IPS-15b (cell line): Measurements from ENCODE around the gene HIPK1.

Source experiments
- H3K27me3 ChIP-seq: one replicate; pipeline ENCODE4 v1.6.1; 2013; ENCODE audit warnings: low read length; ENCODE audit not compliant: control insufficient read depth, insufficient read depth
- H3K36me3 ChIP-seq: one replicate; pipeline ENCODE4 v1.6.1; 2013; ENCODE audit warnings: low read length; ENCODE audit not compliant: control insufficient read depth, insufficient read depth
- H3K4me1 ChIP-seq: one replicate; pipeline ENCODE4 v1.6.1; 2013; ENCODE audit warnings: mild to moderate bottlenecking, low read length; ENCODE audit not compliant: control insufficient read depth, insufficient read depth
- H3K4me3 ChIP-seq: one replicate; pipeline ENCODE4 v1.5.1; 2013; ENCODE audit warnings: low read depth, low read length
- H3K9ac ChIP-seq: one replicate; pipeline ENCODE4 v1.6.1; 2013; ENCODE audit warnings: low read depth, mild to moderate bottlenecking, low read length
- H3K9me3 ChIP-seq: one replicate; pipeline ENCODE4 v1.6.1; 2013; ENCODE audit warnings: mild to moderate bottlenecking, low read length; ENCODE audit not compliant: control insufficient read depth, insufficient read depth

HIPK1 gene

DNA sequence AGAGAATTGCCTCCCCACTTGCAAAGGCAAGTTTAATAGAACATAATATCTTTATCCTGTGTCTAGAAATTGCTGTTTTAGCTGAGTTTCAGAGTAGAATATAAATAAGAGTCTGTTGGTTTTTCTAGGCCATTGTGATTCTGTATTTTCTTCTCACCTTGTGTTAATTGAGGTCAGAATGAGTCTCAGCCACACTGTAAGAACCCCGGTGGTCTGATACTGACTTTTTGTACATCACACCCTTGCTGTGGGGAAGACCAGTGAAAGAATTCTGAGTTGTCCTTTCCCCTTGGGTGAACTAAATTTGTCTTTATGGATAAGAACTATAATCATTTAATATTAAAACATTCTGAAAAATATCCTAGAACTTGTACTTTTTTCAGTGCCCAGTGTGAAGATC lies 6.8 kb downstream of the HIPK1 start:
- H3K36me3 ChIP-seq = peaks cover under 1% of the 10 kb centered on the region
- H3K4me1 ChIP-seq = peaks cover 10% of the 10 kb centered on the region
- H3K9ac ChIP-seq = no peak overlapping the region
- no peaks in the 10 kb centered on the region for H3K27me3 ChIP-seq
- H3K4me3 ChIP-seq = no peak overlapping the region
- H3K9me3 ChIP-seq = no peaks in the 10 kb centered on the region

GRCh38 chr1:113937146-113937545 lies 8.0 kb downstream of the HIPK1 start:
- peaks cover 7% of the 10 kb centered on the region for H3K4me1 ChIP-seq
- no peaks in the 10 kb centered on the region for H3K9me3 ChIP-seq
- no peaks in the 10 kb centered on the region for H3K27me3 ChIP-seq
- no peak overlapping the region for H3K4me3 ChIP-seq
- no peak overlapping the region for H3K9ac ChIP-seq
- peaks cover 4% of the 10 kb centered on the region for H3K36me3 ChIP-seq

GRCh38 chr1:113938192-113938591 lies 9.1 kb downstream of the HIPK1 start:
- H3K4me1 ChIP-seq = peaks cover 7% of the 10 kb centered on the region
- no peaks in the 10 kb centered on the region for H3K9me3 ChIP-seq
- peaks cover 4% of the 10 kb centered on the region for H3K36me3 ChIP-seq
- H3K27me3 ChIP-seq = no peaks in the 10 kb centered on the region
- H3K4me3 ChIP-seq = no peak overlapping the region
- H3K9ac ChIP-seq = no peak overlapping the region

DNA sequence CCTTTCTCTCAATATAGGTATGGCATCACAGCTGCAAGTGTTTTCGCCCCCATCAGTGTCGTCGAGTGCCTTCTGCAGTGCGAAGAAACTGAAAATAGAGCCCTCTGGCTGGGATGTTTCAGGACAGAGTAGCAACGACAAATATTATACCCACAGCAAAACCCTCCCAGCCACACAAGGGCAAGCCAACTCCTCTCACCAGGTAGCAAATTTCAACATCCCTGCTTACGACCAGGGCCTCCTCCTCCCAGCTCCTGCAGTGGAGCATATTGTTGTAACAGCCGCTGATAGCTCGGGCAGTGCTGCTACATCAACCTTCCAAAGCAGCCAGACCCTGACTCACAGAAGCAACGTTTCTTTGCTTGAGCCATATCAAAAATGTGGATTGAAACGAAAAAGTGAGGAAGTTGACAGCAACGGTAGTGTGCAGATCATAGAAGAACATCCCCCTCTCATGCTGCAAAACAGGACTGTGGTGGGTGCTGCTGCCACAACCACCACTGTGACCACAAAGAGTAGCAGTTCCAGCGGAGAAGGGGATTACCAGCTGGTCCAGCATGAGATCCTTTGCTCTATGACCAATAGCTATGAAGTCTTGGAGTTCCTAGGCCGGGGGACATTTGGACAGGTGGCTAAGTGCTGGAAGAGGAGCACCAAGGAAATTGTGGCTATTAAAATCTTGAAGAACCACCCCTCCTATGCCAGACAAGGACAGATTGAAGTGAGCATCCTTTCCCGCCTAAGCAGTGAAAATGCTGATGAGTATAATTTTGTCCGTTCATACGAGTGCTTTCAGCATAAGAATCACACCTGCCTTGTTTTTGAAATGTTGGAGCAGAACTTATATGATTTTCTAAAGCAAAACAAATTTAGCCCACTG lies 11.5 kb downstream of the HIPK1 start:
- Histone ChIP-seq H3K4me3 (no peak overlapping the region), H3K27me3 (no peaks in the 10 kb centered on the region), H3K4me1 (peaks cover 7% of the 10 kb centered on the region), H3K9ac (no peak overlapping the region), H3K9me3 (no peaks in the 10 kb centered on the region), H3K36me3 (peaks cover 4% of the 10 kb centered on the region)

DNA sequence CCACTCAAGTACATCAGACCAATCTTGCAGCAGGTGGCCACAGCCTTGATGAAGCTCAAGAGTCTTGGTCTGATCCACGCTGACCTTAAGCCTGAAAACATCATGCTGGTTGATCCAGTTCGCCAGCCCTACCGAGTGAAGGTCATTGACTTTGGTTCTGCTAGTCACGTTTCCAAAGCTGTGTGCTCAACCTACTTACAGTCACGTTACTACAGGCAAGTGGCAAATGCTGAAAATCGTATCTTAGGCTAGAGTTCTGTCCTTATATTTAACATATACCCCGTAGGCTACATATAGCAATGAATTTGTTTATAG lies 12.1 kb downstream of the HIPK1 start:
- H3K4me3 ChIP-seq = no peak overlapping the region
- peaks cover 4% of the 10 kb centered on the region for H3K36me3 ChIP-seq
- H3K9me3 ChIP-seq = no peaks in the 10 kb centered on the region
- H3K4me1 ChIP-seq = peaks cover 7% of the 10 kb centered on the region
- H3K27me3 ChIP-seq = no peaks in the 10 kb centered on the region
- no peak overlapping the region for H3K9ac ChIP-seq

DNA sequence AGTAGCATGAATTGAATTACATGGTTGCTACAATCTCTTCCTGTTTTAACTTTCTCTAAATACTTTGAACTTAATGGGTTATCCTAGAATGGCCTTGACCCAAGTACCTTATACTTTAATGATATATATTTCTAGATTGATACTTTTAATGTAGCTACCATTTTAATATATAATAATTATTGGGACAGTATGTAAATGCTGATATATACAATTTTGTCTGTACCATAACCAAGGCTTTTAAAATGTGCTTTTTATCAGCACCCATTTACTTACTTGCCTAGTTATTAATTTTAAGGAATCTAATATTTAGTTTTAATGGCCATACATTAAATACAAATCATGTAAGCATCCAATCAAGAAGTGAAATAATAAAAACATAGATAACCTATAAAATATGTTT lies 13.4 kb downstream of the HIPK1 start:
- no peak overlapping the region for H3K9ac ChIP-seq

DNA sequence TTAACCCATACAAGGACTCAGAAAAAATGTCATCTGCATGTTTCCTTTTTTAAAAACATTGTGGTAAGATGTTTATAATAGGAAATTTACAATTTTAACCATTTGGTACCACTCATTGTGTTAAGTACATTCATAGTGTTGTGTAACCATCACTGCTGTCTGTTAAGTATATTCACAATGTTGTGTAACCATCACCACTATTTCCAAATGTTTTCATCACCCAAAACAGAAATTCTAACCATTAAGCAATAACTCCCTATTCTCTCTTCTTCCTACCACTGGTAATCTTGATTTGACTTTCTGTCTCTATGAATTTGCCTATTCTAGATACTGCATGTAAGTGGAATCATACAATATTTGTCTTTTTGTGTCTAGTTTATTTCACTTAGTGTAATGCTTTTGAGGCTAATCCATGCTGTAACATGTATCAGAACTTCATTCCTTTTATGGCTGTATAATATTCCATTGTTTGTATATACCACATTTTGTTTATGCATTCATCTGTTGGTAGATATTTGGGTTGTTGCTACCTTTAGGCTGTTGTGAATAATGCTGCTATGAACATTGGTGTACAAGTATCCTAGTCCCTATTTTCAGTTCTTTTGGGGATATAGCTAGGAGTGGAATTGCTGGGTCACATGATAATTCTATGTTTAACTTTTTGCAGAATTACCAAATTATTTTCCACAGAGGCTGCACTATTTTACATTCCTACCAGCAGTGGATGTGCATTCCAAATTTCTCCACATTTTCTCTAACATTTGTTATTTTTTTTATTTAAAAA lies 14.1 kb downstream of the HIPK1 start:
- H3K4me1 ChIP-seq = peaks cover 9% of the 10 kb centered on the region
- H3K9me3 ChIP-seq = no peaks in the 10 kb centered on the region

More for the DNA sequence above, 13.4 kb downstream of the HIPK1 start:
- H3K4me1 ChIP-seq = peaks cover 10% of the 10 kb centered on the region
- H3K36me3 ChIP-seq = peaks cover 4% of the 10 kb centered on the region
- no peak overlapping the region for H3K4me3 ChIP-seq
- H3K27me3 ChIP-seq = no peaks in the 10 kb centered on the region
- no peaks in the 10 kb centered on the region for H3K9me3 ChIP-seq

DNA sequence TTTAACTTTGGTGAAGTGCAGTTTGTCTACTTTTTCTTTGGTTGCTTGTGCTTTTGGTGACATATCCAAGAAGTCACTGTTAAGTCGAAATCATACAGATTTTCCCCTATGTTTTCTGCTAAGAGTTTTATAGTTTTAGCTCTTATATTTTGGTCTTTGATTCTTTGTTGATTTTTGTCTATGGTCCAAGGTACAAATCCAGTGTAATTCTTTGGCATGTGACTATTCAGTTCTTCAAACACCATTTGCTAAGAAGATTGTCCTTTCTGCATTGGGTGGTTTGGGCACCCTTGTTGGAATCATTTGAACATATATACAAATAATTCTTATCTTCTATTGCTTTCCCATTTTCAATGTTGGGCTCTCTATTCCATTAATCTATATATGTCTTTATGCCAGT lies 16.2 kb downstream of the HIPK1 start:
- H3K4me1 ChIP-seq = peaks cover 9% of the 10 kb centered on the region
- no peak overlapping the region for H3K4me3 ChIP-seq
- H3K9me3 ChIP-seq = no peaks in the 10 kb centered on the region
- no peaks in the 10 kb centered on the region for H3K27me3 ChIP-seq
- H3K36me3 ChIP-seq = peaks cover 4% of the 10 kb centered on the region
- no peak overlapping the region for H3K9ac ChIP-seq

More for the DNA sequence above, 14.1 kb downstream of the HIPK1 start:
- Histone ChIP-seq H3K9ac (no peak overlapping the region), H3K4me3 (no peak overlapping the region), H3K36me3 (peaks cover 4% of the 10 kb centered on the region), H3K27me3 (no peaks in the 10 kb centered on the region)

DNA sequence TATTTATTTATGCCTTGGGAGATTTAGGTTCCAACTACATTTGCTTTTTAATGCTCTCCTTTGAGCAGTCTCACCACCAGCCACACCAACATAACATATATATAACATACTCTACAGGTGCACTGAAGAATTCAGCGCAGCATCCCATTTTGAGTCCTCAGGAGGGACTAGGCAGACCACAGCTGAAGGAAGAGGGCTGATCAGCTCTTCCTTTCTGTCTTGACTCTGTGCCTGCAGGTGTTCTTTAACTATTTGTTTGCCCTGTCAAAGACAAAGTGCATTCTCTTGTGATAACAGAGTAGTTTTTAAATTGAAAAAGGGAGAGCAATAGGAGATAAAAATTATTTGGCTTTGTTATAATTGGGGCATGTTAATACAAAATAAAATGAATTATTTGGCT lies 17.0 kb downstream of the HIPK1 start:
- H3K36me3 ChIP-seq = peaks cover 1% of the 10 kb centered on the region
- peaks cover 9% of the 10 kb centered on the region for H3K4me1 ChIP-seq
- no peak overlapping the region for H3K4me3 ChIP-seq
- H3K9me3 ChIP-seq = no peaks in the 10 kb centered on the region
- H3K27me3 ChIP-seq = no peaks in the 10 kb centered on the region
- H3K9ac ChIP-seq = no peak overlapping the region

- H3K9ac ChIP-seq = no peak overlapping the region
- peaks cover 9% of the 10 kb centered on the region for H3K4me1 ChIP-seq
- no peaks in the 10 kb centered on the region for H3K27me3 ChIP-seq
- no peaks in the 10 kb centered on the region for H3K36me3 ChIP-seq
- no peaks in the 10 kb centered on the region for H3K9me3 ChIP-seq
- H3K4me3 ChIP-seq = no peak overlapping the region
Observed at GRCh38 chr1:113946678-113947387, 17.7 kb downstream of the HIPK1 start.

DNA sequence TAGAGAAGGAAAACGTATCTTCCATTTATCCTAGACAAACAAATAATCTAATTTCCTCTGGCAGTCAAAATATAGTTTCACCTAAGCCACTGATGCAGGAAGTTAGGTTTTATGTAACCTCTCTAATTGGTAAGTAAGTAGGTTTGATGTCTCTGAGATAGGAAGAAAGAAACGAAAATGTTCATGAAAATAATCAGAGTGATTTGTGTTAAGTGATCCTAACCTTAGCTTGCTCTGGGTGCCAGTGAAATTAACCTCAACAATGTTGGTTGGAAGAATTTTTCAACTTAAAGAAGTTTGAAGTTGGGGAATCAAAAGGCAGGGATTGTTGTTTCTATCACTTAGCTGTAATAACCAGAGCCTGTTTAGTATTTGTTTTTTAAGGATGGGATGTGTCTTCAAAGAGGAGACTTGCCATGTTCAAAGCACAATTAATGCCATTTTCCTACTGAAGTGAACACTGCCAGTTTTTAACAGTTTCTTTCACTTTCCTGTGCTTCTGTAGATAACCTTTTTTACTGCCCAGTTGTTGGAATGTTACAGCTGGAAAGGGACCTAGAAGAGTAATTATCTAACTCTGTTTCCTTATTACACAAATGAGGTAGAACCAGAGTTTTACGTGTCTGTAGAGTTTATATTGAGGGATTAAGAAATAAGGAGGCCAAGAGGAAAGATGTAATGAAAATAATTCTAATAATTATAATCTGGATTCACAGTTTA lies 18.4 kb downstream of the HIPK1 start:
- no peak overlapping the region for H3K9ac ChIP-seq
- H3K27me3 ChIP-seq = no peaks in the 10 kb centered on the region
- peaks cover 9% of the 10 kb centered on the region for H3K4me1 ChIP-seq
- no peaks in the 10 kb centered on the region for H3K36me3 ChIP-seq
- no peak overlapping the region for H3K4me3 ChIP-seq
- no peaks in the 10 kb centered on the region for H3K9me3 ChIP-seq
